GM19043 (cell line): ENCODE results near the gene UPK2.
A peak's percentile ranks its signal among the peaks of the same experiment; 100 is the strongest.
"Not testable (repeated sequence)": the region's sequence is repeated elsewhere in the genome, so short reads cannot be mapped to it uniquely, and the experiment has no call there.

Experiments used
- ATAC-seq: cut with Tn5 transposase; IDR thresholded peaks from one replicate; pipeline ENCODE4 v1.9.1; 2021; ENCODE audit warnings: low read depth; ENCODE audit not compliant: unreplicated experiment

Gene UPK2

GRCh38 chr11:118984337-118984736 lies 28.2 kb downstream of the UPK2 start:
- not testable (repeated sequence) for ATAC-seq

DNA sequence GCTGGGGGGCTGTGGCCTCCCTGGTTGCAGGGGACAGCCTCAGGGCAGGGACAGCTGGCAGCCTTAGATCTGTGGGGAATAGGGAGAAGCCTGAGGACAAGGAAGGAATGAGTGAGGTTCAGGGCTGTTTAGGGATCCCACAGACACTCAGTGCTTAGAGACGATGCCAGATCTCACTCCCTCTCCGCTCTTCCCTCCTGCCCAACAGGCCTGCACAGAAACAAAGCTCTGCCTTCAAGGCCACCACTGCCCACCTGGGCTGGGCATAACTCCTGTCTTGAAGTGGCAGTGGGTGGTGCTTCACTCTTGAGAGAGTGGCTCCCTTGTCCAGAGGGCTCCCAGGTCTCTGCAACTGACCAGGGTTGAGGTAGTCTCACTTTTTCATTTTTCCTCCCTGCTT lies 28.7 kb downstream of the UPK2 start:
- ATAC-seq, result no peak

DNA sequence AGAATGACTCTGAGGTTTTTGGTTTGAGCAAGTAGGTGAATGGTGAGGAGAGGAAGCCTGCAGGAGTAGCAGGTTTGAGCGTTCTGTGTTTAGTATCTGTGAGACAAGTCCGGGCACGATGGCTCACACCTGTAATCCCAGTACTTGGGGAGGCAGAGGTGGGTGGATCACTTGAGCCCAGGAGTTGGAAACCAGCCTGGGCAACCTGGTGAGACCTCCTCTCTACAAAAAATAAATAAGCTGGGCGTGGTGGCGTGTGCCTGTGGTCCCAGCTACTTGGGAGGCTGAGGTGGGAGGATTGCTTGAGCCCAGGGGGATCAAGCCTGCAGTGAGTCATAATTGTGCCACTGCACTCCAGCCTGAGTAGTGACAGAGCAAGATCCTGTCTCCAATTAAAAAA lies 32.2 kb downstream of the UPK2 start:
- no peak for ATAC-seq

DNA sequence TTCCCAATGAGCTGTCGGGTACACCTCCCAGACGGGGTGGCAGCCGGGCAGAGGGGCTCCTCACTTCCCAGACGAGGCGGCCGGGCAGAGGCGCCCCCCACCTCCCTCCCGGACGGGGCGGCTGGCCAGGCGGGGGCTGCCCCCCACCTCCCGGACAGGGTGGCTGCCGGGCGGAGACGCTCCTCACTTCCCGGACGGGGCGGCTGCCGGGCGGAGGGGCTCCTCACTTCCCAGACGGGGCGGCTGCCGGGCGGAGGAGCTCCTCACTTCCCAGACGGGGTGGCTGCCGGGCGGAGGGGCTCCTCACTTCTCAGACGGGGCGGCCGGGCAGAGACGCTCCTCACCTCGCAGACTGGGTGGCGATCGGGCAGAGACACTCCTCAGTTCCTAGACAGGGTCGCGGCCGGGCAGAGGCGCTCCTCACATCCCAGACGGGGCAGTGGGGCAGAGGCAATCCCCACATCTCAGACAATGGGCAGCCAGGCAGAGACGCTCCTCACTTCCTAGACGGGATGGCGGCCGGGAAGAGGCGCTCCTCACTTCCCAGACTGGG lies 35.5 kb downstream of the UPK2 start:
- not testable (repeated sequence) for ATAC-seq

DNA sequence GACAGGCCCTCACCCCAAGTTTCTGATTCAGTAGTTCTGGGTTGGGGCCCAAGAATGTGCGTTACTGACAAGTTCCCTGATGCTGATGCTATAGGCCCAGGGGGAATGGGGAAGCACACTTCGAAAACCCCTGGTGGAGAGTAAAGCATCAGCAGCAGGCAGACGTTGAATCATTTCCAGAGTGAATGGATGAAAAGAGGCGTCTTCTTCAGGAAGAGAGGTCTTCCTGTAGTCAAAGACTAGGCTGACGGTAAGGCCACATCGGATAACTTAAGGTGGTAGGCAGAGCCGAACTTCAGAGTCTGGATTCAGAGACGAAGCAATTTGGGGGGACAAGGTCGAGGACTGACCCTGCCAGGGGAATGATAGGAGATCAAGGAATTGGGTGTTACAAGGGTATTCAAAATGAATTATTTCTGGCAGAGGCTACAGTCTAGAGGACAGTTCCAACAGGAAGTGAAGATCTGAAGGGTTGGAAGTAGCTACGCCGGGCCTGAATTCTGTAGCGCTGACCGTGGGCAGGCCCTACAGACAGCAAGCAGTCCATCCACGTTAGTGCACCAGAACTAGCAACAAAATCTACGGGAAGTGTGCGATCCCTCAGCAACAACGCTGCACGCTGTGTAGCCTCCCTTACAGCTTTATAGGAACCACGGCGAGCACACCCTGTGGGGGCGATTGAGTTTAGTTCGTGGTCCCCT lies 41.0 kb downstream of the UPK2 start:
- ATAC-seq, result no peak

DNA sequence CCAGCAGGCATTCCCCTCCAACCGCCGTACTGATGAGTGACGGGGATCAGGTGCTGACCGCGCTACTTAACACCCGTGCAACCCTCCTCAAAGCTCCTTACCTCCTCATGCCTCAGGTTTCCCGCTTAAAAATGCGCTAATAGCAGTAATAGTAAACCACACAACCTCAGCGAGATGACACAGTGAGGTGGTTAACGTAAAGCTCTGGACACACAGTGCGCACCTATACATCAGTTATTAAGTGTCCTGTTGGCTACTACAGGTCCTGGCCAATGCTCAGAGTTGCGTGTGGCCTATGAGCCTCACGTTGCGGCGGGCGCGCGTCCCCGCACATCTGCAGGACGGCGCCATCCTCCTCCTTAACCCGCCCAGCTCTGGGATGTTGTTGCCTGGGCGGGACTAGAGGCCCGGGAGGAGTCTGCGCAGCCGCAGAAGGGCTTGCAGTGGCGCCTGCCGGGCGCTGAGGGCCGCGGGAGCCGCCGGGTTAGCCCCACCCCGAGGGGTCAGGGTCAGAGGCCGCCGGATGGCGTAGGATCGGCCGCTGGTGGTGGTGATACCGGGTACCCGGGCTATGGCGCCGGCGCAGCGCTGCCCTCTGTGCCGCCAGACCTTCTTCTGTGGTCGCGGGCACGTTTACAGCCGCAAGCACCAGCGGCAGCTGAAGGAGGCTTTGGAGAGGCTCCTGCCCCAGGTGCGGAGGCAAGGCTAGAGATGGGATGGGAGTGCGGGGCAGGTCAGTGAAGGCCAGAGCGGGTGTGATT lies 41.7 kb downstream of the UPK2 start, which contains the start of gene CENATAC:
CENATAC (plus strand) TSS at position 512 of the 761 bp plus-strand sequence; CDS start at position 572, 60 bp downstream.
- peak; percentile 86 for ATAC-seq

- no peak for ATAC-seq
These were observed 42.3 kb downstream of the UPK2 start for GRCh38 chr11:118998388-118998717.

GRCh38 chr11:118998822-118999221 lies 42.7 kb downstream of the UPK2 start:
- ATAC-seq, result no peak

DNA sequence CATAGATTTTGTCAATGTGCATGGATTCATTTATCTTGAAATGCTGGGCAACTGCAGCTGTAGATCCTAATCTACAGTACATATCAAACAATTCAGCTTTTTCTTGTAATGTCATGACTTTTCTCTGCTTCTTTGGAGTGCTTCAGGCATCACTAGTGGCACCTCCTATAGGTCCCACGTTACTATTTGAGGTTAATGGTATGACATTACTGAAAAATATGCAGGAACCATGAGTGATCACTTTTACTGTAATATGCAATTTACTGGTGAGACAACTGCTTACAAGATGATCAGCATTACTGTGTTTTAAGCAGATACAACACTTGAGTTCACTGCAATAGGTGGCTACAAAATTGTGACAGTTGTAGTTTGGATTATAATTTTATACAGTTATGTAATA lies 44.8 kb downstream of the UPK2 start:
- no peak for ATAC-seq

GRCh38 chr11:119006656-119007055 lies 50.6 kb downstream of the UPK2 start:
- no peak for ATAC-seq
